Measurements from ENCODE around the gene DDX27.

Gene DDX27

GRCh38 chr20:49236301-49236700 lies 17.1 kb downstream of the DDX27 start:
- TF ChIP-seq, protein P1, sequence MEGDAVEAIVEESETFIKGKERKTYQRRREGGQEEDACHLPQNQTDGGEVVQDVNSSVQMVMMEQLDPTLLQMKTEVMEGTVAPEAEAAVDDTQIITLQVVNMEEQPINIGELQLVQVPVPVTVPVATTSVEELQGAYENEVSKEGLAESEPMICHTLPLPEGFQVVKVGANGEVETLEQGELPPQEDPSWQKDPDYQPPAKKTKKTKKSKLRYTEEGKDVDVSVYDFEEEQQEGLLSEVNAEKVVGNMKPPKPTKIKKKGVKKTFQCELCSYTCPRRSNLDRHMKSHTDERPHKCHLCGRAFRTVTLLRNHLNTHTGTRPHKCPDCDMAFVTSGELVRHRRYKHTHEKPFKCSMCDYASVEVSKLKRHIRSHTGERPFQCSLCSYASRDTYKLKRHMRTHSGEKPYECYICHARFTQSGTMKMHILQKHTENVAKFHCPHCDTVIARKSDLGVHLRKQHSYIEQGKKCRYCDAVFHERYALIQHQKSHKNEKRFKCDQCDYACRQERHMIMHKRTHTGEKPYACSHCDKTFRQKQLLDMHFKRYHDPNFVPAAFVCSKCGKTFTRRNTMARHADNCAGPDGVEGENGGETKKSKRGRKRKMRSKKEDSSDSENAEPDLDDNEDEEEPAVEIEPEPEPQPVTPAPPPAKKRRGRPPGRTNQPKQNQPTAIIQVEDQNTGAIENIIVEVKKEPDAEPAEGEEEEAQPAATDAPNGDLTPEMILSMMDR (IDR thresholded peaks at IDR 0.05; ENCODE audit: unreplicated experiment in 3 of 3) = no peak

DNA sequence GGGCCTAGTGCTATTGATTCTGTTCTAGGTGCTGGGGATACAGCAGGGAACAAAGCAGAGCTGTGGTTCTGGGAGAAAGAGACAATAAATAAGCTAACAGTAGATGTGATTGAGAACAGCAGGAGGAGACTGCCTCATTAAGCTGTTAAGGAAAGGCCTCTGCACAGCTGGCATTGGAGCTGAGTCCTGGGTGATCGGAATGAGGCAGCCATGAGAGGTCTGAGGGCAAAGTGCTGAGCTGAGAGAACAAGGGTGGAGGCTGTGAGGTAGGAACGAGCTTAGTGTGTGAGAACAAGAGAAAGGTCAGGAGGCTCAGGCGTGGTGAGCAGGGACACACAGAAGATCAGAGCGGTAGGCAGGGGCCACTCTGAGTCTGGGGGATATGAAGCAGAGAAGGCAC lies 18.3 kb downstream of the DDX27 start:
- H3K4me3 Mint-ChIP-seq = no peak overlapping the region
- peaks cover 18% of the 10 kb centered on the region for H3K4me1 Mint-ChIP-seq
- no peaks in the 10 kb centered on the region for H3K9me3 Mint-ChIP-seq
- H3K27me3 Mint-ChIP-seq (ENCODE audit: low read depth) = no peaks in the 10 kb centered on the region
- H3K36me3 Mint-ChIP-seq (ENCODE audit: low read depth) = peaks cover 78% of the 10 kb centered on the region
- TF ChIP-seq, protein P1 (IDR thresholded peaks at IDR 0.05; ENCODE audit: unreplicated experiment in 3 of 3) = no peak
- H3K27ac Mint-ChIP-seq = peak overlapping the region in 2 of 3 experiments; percentile 9 to 32

More at GRCh38 chr20:49236301-49236700, 17.1 kb downstream of the DDX27 start:
- Mint-ChIP-seq H3K27ac (no peak overlapping the region), H3K9me3 (no peaks in the 10 kb centered on the region), H3K36me3 (ENCODE audit: low read depth) (peaks cover 69% of the 10 kb centered on the region), H3K4me3 (no peak overlapping the region), H3K27me3 (ENCODE audit: low read depth) (no peaks in the 10 kb centered on the region), H3K4me1 (peaks cover 21% of the 10 kb centered on the region)

- no peak overlapping the region for H3K4me3 Mint-ChIP-seq
- no peaks in the 10 kb centered on the region for H3K9me3 Mint-ChIP-seq
- H3K27me3 Mint-ChIP-seq (ENCODE audit: low read depth) = no peaks in the 10 kb centered on the region
- peak overlapping the region in 1 of 3 experiments; percentile 19 for H3K27ac Mint-ChIP-seq
- TF ChIP-seq, protein P1 (IDR thresholded peaks at IDR 0.05; ENCODE audit: unreplicated experiment in 3 of 3) = peak; percentile 57 to 59 (median 57)
- H3K36me3 Mint-ChIP-seq (ENCODE audit: low read depth) = peaks cover 64% of the 10 kb centered on the region
- no peaks in the 10 kb centered on the region for H3K4me1 Mint-ChIP-seq
These were observed 26.9 kb downstream of the DDX27 start for GRCh38 chr20:49245921-49246740.

- Mint-ChIP-seq H3K4me1 (no peaks in the 10 kb centered on the region), H3K9me3 (no peaks in the 10 kb centered on the region), H3K27ac (no peak overlapping the region), H3K27me3 (ENCODE audit: low read depth) (no peaks in the 10 kb centered on the region), H3K4me3 (no peak overlapping the region), H3K36me3 (ENCODE audit: low read depth) (peaks cover 59% of the 10 kb centered on the region)
- TF ChIP-seq, protein P1 (IDR thresholded peaks at IDR 0.05; ENCODE audit: unreplicated experiment in 3 of 3) = no peak
These were observed 28.0 kb downstream of the DDX27 start for GRCh38 chr20:49247169-49247723.

DNA sequence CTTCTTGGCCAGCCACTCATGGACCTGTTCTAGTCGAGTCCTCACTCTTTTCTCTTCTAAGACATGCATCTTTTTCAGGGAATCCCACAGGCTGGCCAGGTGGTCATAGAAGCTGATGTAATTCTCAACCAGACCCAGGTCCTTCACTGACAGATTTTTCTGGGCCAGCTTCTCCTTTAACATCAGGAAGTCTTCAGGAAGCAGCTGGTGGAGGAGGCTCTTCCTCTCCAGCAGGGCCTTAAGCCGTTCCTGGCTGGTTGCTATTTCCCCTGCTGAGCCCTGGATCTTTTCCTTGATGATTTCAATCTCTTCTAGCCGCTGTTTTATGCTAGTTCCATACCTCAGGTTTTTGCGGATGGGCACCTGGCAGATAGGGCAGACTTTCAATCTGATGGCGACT lies 28.6 kb downstream of the DDX27 start:
- H3K4me3 Mint-ChIP-seq = no peak overlapping the region
- no peaks in the 10 kb centered on the region for H3K9me3 Mint-ChIP-seq
- no peak overlapping the region for H3K27ac Mint-ChIP-seq
- H3K4me1 Mint-ChIP-seq = no peaks in the 10 kb centered on the region
- no peaks in the 10 kb centered on the region for H3K27me3 Mint-ChIP-seq (ENCODE audit: low read depth)
- TF ChIP-seq, protein P1 (IDR thresholded peaks at IDR 0.05; ENCODE audit: unreplicated experiment in 3 of 3) = no peak
- peaks cover 60% of the 10 kb centered on the region for H3K36me3 Mint-ChIP-seq (ENCODE audit: low read depth)

Data from nephron (organoid).